ENCODE measurements around the gene MAST4. TPM values are rescaled to one million over a fixed set of nuclear protein-coding genes. Genes with fewer than 3 reads are reported as not detected.

The MAST4 gene
- polyA plus RNA-seq, 1 donor (not counting 4 experiments of a cell fraction or from before 2014, with no cell fraction given), result 19.8 TPM

DNA sequence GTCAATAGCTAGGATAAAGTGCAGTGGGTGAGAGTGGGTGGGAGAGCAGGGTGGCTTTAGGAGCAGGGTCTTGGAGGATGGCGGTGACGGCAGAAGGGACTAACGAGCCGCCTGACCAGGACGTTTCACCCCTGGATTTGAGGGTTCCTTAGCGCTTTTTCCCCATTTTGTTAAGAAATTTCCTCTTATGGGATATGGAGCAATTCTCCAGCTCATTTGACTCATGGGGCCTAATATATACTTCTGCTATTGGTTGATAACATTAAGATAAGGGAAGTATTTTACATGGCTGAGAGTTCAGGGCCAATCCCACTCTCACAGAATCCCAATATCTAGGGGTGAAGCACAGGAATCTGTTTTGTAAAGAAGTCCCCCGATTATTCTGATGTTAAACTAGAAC is 582.8 kb downstream of the MAST4 start:
- no peak for TF ChIP-seq EZH2 (IDR thresholded peaks at IDR 0.05; ENCODE audit: low read length)
- TF ChIP-seq, protein P1, sequence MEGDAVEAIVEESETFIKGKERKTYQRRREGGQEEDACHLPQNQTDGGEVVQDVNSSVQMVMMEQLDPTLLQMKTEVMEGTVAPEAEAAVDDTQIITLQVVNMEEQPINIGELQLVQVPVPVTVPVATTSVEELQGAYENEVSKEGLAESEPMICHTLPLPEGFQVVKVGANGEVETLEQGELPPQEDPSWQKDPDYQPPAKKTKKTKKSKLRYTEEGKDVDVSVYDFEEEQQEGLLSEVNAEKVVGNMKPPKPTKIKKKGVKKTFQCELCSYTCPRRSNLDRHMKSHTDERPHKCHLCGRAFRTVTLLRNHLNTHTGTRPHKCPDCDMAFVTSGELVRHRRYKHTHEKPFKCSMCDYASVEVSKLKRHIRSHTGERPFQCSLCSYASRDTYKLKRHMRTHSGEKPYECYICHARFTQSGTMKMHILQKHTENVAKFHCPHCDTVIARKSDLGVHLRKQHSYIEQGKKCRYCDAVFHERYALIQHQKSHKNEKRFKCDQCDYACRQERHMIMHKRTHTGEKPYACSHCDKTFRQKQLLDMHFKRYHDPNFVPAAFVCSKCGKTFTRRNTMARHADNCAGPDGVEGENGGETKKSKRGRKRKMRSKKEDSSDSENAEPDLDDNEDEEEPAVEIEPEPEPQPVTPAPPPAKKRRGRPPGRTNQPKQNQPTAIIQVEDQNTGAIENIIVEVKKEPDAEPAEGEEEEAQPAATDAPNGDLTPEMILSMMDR (optimal IDR thresholded peaks at IDR 0.05 in 1 of 3, IDR thresholded peaks at IDR 0.05 in 1 of 3, conservative IDR thresholded peaks at IDR 0.05 in 1 of 3; ENCODE audit: extremely low read depth in 1 of 3, insufficient read depth in 2 of 3, low read length in 3 of 3), result no peak
- dilution Hi-C loops (cut with MboI; ENCODE audit: extremely low pct_ligation_motif_present, low sequenced_read_pairs), result no loop called here
- H3K9me3 ChIP-seq (ENCODE audit: control insufficient read depth, low read depth, low read length), result no peaks in the 10 kb centered on the region
- H3K27ac ChIP-seq (ENCODE audit: control insufficient read depth, insufficient read depth, low read length), result no peak overlapping the region
- H3K4me1 ChIP-seq (ENCODE audit: control insufficient read depth, extremely low read depth, insufficient read depth, low read length), result no peaks in the 10 kb centered on the region
- no peak overlapping the region for H3K4me3 ChIP-seq (ENCODE audit: control insufficient read depth in 2 of 3, extremely low read depth in 1 of 3, insufficient read depth in 2 of 3, low read depth in 1 of 3, low read length in 3 of 3)
- no peak for DNase-seq (ENCODE audit: low read depth, low spot score)
- no peaks in the 10 kb centered on the region for H3K79me2 ChIP-seq (ENCODE audit: control insufficient read depth, insufficient read depth, low read length)
- no peaks in the 10 kb centered on the region for H4K20me1 ChIP-seq (ENCODE audit: control insufficient read depth, extremely low read depth, insufficient read depth, low read length)
- FAIRE-seq, result no peak
- no peak overlapping the region for H3K4me2 ChIP-seq (ENCODE audit: control insufficient read depth, extremely low read depth, insufficient read depth, low read depth, low read length)
- H3K27me3 ChIP-seq (ENCODE audit: control insufficient read depth, extremely low read depth, insufficient read depth, low read length), result no peaks in the 10 kb centered on the region
- no peak overlapping the region for H2AFZ ChIP-seq (ENCODE audit: control insufficient read depth, low read length)
- no peaks in the 10 kb centered on the region for H3K36me3 ChIP-seq (ENCODE audit: control insufficient read depth in 2 of 2, extremely low read depth in 1 of 2, insufficient read depth in 2 of 2, low read length in 2 of 2)
- no peaks in the 10 kb centered on the region for H3K9me1 ChIP-seq (ENCODE audit: control insufficient read depth, extremely low read depth, insufficient read depth, low read length)
- no peak overlapping the region for H3K9ac ChIP-seq (ENCODE audit: control insufficient read depth, extremely low read depth, insufficient read depth, low read length)

DNA sequence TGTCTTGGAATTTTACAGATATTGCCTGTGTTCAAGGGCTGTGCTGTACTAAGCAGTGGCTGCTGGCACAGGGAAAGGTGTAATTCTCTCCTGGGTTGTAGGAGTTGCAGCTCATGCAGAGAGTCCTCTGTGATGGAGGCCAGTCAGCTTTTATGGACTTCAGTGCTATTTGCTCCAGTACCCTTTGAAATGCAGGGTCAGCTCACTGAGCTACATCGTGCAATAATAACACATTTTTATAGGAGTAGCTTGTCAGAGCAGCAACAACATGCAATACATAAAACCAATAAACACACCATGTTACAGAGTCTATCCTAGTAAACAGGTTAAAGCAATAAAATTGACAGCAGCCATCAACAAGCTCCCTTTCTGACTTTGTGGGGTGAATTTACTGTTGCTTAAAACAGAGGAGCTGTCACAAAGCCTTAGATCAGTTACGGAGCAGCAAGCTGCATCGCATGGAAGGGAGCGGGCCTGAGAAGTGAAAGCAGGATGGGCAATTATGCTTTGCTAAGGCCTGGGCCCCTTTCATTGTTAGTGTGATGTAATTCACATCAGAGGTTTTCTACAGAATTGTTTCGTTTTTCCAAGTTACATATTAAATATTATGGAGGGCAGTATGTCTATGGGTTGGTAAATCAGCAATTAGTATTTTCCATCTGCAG is 583.6 kb downstream of the MAST4 start:
- no peak overlapping the region for H3K9ac ChIP-seq (ENCODE audit: control insufficient read depth, extremely low read depth, insufficient read depth, low read length)
- no peak for FAIRE-seq
- H3K27me3 ChIP-seq (ENCODE audit: control insufficient read depth, extremely low read depth, insufficient read depth, low read length), result no peaks in the 10 kb centered on the region
- H3K9me1 ChIP-seq (ENCODE audit: control insufficient read depth, extremely low read depth, insufficient read depth, low read length), result no peaks in the 10 kb centered on the region
- H3K27ac ChIP-seq (ENCODE audit: control insufficient read depth, insufficient read depth, low read length), result no peak overlapping the region
- dilution Hi-C loops (cut with MboI; ENCODE audit: extremely low pct_ligation_motif_present, low sequenced_read_pairs), result no loop called here
- H3K79me2 ChIP-seq (ENCODE audit: control insufficient read depth, insufficient read depth, low read length), result no peaks in the 10 kb centered on the region
- TF ChIP-seq, protein P1 (optimal IDR thresholded peaks at IDR 0.05 in 1 of 3, IDR thresholded peaks at IDR 0.05 in 1 of 3, conservative IDR thresholded peaks at IDR 0.05 in 1 of 3; ENCODE audit: extremely low read depth in 1 of 3, insufficient read depth in 2 of 3, low read length in 3 of 3), result no peak
- TF ChIP-seq EZH2 (IDR thresholded peaks at IDR 0.05; ENCODE audit: low read length), result no peak
- no peaks in the 10 kb centered on the region for H3K36me3 ChIP-seq (ENCODE audit: control insufficient read depth in 2 of 2, extremely low read depth in 1 of 2, insufficient read depth in 2 of 2, low read length in 2 of 2)
- H3K9me3 ChIP-seq (ENCODE audit: control insufficient read depth, low read depth, low read length), result no peaks in the 10 kb centered on the region
- H3K4me1 ChIP-seq (ENCODE audit: control insufficient read depth, extremely low read depth, insufficient read depth, low read length), result no peaks in the 10 kb centered on the region
- no peak overlapping the region for H3K4me2 ChIP-seq (ENCODE audit: control insufficient read depth, extremely low read depth, insufficient read depth, low read depth, low read length)
- no peaks in the 10 kb centered on the region for H4K20me1 ChIP-seq (ENCODE audit: control insufficient read depth, extremely low read depth, insufficient read depth, low read length)
- DNase-seq (ENCODE audit: low read depth, low spot score), result no peak
- no peak overlapping the region for H2AFZ ChIP-seq (ENCODE audit: control insufficient read depth, low read length)
- no peak overlapping the region for H3K4me3 ChIP-seq (ENCODE audit: control insufficient read depth in 2 of 3, extremely low read depth in 1 of 3, insufficient read depth in 2 of 3, low read depth in 1 of 3, low read length in 3 of 3)

All from keratinocyte (primary cell).